ENCODE measurements around the gene MEIS2. TPM values are rescaled to one million over a fixed set of nuclear protein-coding genes. Genes with fewer than 3 reads are reported as not detected.

MEIS2 gene
- total RNA-seq, 1 experiment from 2014 or later, result 80.4 TPM

DNA sequence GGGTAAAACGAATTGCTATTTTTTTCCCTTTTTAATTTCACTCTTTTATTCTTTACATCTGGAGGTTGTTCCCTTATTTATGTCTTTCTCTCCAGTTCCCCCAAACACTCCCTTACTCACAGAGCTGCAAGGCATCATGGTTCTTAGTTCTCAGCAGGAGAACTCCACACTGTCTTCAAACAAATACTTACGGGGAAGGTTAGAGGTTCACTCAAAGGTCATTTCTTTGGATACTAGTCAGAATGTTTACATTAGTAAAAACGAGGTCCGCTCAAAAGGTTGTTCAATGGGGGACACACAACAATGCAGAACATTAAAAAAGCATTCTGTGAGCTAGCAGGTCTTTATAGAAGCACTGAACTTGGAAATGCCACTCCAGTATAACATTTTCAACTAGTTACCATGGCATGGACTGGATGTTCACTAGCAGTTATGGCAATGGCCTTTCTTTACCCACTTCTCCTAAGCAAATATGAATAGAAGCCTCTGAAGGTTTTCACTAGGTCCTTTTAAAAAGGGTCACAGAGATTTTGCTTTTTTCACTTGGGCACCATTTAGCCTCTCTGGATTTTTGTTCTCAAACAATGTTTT lies 201.7 kb downstream of the MEIS2 start:
- in situ Hi-C loops (cut with HindIII; ENCODE audit: low sequenced_read_pairs), result no loop called here
- DNase-seq (ENCODE audit: low spot score), result no peak

DNA sequence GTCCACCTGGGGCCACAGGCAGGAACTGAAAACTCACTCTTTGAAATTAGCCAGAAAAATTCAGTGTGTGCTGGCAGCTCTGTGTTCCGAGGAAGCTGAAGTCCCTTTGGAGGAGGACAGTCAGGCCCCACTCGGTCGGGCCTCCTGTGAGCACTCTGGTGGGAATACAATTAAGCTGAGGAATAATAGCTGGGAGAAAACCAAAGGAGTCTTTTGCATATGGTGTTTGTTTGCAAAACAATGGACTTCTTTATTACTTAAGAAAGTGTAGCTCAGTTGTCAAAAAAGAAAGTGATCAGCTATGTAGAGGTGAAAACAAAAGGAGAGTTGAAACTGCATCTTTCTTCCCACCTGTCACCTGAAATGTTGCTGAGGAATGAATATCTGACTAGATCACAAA lies 202.5 kb downstream of the MEIS2 start:
- no peak for DNase-seq (ENCODE audit: low spot score)
- in situ Hi-C loops (cut with HindIII; ENCODE audit: low sequenced_read_pairs), result no loop called here

DNA sequence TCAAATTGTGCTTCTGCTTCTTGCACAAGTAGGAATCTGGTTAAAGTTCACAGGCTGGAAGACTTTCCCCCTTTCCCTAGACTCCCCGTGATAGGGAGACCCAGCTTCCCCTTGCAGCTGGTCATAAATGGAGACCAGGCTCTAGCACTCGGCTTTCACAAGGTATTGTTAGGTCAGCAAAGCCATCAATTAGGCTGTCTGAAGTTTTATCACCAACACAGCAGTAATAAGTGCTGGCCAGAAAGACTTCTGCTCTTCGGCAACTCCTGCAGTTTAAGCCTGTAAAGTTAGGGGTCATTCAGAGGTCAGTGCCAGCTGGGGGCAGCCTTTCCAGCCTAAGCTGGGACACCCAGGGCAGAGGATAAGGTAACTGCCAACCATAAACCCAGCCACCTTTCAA lies 203.4 kb downstream of the MEIS2 start:
- in situ Hi-C loops (cut with HindIII; ENCODE audit: low sequenced_read_pairs), result no loop called here
- DNase-seq (ENCODE audit: low spot score), result no peak

DNA sequence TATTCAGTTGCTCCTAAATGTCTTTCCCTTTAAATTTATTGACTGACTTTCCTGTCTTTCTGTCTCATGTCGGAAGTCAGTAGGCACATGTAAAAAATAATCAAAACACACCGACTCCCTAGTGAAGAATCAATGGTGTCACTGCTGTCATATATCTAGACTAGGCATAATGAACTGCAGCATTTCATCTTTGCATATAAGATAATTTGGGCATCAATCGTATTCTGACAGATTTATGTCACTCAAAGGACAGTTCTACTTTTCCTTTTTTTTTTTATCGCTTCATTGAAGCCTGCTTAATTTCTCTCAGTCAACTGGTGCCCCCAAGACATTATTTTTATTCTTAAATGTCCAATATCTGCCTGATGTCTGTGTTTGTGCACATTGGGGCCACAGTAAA lies 206.3 kb downstream of the MEIS2 start:
- in situ Hi-C loops (cut with HindIII; ENCODE audit: low sequenced_read_pairs), result no loop called here
- no peak for DNase-seq (ENCODE audit: low spot score)

DNA sequence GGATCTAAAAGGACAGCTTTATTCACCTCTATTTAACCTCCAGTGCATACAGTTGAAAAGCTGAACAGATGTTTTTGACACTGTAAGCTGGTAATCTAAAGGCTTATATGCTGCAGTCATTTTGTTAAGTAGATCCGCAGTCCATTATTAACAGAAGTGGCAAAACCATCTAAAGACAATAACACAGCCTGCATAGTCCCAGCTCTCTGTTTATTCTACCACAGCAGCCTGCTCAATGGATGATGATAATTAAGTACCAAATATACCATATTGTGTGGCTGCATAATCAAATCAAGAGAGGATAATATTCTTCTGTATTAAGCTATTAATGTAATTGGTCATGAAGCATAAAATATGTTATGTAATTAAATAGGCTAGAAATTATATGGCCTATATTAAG lies 207.1 kb downstream of the MEIS2 start:
- no peak for DNase-seq (ENCODE audit: low spot score)
- in situ Hi-C loops (cut with HindIII; ENCODE audit: low sequenced_read_pairs), result no loop called here

DNA sequence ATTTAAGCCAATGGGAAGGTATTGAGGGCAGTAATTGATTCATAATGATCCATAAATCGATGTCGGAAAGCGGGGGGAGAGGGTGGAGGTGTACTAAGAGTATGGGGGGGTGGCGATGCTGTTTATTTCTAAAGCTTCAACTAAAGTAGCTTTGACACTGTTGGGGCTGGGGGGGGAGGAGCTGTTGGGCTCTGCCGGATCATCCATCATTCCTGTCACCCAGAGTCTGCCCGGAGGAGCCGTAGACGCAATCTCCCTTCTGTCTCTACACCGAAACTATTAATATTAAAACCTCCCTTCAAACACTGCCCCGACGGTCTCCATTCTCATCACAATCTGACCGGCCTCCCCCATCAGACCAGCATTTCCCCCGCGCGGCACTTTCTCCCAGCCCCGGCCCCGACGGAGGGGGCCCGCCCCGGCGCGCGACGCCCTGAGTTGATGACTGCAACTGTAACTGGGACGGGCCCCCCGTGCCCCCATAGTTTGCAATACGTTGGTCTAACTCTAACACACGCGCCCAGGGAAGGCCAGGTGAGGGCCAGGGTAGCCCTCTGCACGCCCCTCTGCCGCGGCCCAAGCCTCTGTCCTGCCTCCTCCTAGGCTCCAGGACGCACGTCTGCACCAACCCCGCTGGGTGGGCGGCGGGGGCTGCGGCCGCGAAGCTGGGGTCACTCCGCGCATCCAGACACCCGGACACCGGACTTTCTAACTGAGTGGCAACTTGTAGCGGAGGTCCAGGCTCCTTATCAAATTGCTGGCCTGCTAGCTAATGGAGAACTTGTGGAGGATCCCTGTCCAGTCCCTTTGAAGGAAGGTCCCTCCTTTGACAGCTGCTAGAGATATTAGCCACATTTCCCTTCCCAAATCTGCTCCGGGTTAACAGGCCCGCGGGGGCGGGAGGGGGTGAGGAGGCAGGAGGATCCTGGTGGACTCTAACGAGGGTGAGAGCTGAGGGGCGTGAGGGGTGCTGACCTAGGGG lies 212.0 kb downstream of the MEIS2 start:
- in situ Hi-C loops (cut with HindIII; ENCODE audit: low sequenced_read_pairs), result no loop called here

DNA sequence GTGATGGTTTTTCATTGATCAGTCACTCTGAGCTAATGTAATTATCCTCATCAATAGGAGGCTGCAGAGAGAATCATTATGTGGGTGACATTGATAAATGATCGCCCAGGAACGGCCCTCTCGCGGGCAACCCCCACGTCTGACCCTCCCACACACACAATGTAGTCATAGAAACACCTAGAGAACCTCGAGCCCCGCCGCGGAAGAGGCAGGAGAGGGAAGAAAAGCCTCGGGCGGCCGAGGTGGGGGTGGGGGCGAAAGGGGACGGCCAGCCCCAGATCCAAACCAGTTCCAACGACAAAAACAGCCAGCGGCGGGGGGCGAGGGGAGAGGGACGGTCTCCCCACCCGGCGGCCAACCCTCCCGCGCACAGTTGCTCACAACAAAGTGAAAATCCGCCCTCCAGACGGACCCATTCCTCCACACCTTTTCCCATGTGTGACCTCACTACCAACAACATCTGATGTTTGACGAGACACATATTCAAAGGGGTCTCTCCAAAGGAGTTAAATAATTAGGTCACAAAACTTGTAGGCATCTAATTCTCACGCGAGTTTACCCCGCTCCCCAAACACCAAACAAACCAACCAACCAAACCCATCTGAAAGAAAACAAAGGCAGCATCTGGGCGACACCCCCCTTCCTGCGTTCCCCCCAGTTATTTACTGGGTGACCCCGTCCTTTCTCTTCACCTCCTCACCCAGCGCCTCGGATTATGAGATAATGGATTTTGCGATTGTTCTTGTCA lies 213.0 kb downstream of the MEIS2 start:
- no peak for DNase-seq (ENCODE audit: low spot score)
- in situ Hi-C loops (cut with HindIII; ENCODE audit: low sequenced_read_pairs), result no loop called here

More for the DNA sequence above, 212.0 kb downstream of the MEIS2 start:
- no peak for DNase-seq (ENCODE audit: low spot score)

DNA sequence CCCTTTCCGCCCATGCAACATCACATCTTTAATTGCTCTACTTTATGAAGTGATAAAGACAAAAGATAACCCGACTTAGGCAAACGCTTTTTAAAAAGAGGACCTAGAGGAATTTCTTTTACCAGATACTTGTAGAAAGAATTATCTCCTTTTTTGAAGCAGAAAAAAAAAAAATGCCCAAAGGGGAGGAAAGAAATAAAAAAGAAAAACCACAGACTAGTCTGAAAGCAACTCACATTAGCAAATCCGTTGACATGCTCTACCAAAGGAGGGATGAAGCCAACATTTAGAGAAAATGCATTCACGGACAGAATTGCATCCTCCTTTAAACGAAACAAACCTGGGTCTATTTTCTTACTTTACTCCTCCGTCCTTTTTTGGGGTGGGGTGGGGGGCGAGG lies 213.6 kb downstream of the MEIS2 start:
- in situ Hi-C loops (cut with HindIII; ENCODE audit: low sequenced_read_pairs), result no loop called here

DNA sequence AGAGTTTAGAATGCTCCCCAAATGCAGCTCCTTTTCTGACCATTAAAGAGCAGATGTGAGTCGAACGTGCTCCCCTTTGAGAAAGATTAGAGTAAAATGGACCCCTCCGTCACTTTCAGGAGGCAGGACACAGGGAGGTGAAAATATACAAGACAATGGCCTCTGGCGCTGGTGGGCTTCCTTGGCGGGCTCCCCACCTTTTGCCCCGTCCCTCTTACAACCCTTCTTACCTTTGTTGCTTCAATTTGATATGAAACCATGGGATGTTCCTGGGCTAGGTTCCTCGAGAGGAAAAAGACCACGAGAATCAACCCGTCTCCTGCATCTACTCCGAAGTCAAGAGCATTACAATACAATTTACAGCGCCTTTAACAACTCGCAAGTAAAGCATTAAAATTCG lies 214.2 kb downstream of the MEIS2 start:
- DNase-seq (ENCODE audit: low spot score), result no peak
- in situ Hi-C loops (cut with HindIII; ENCODE audit: low sequenced_read_pairs), result no loop called here

More for the DNA sequence above, 213.6 kb downstream of the MEIS2 start:
- DNase-seq (ENCODE audit: low spot score), result no peak

DNA sequence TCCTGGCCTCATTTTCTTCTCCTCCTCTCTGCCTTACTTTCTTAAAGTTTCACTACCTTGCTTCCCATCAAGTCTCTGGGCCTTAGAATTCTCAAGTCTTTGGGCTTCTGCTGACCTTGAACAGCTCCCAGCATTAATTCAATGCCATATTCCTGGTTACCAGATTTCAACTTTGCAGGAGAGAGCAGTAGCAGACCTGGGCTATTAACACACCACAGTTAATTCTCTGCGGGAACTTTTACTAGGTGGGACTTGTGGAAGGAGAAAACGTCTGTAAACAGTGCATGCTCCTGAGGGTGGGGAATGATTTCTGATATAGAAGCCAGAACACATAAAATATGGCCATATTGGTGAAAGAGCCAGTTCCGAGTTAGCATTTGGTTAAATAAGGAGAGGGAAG lies 214.6 kb downstream of the MEIS2 start:
- no peak for DNase-seq (ENCODE audit: low spot score)
- in situ Hi-C loops (cut with HindIII; ENCODE audit: low sequenced_read_pairs), result no loop called here

DNA sequence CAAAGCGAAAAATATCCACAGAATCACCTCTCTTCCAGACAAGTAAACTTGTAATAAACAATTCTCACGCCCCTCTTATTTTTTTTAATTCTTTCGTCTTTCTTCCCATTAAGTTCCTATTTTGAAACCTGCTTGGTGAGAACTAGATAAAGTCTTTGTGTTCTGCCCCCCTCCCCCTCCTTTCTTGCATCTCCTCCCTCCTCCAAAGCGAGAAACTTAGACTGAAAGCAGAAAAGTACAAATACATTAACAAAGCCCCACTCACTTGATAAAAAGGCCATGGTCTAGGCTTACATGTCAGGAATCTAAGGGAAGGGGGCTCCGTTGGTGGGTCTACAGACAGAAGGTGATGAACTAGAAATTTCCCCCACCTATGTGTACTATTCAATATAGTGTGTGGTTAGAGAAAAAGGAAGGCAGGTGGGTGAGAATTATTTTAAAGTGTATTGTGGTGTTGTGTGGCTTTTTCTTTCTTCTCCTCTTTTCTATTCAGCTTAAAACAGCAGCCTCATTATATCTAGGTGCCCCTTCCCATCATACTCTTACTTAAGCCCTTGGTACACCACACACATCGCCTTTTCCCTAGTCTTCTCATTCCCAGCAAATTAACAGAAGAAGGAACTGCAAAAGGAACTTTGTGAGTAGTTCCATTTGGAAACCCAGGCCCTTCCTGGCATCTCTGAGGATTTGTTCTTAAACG lies 215.3 kb downstream of the MEIS2 start:
- in situ Hi-C loops (cut with HindIII; ENCODE audit: low sequenced_read_pairs), result no loop called here
- DNase-seq (ENCODE audit: low spot score), result no peak

DNA sequence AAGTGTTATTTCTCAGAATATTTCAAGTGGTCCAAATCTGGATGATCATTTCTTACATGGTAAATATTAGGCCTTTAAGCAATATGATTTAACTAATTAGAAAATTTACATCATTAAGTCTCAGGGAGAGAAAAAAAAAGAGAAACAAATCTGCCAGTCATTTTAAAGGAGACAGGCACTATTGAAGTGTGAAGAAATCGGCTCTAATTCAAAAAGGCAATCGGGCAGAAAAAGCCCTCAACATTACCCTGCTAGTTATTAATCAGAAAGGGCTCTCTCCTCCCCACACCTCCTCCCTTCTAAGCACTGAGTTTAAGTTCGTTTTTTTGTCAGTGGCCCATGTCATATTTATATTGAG lies 215.9 kb downstream of the MEIS2 start:
- DNase-seq (ENCODE audit: low spot score), result no peak
- in situ Hi-C loops (cut with HindIII; ENCODE audit: low sequenced_read_pairs), result no loop called here

DNA sequence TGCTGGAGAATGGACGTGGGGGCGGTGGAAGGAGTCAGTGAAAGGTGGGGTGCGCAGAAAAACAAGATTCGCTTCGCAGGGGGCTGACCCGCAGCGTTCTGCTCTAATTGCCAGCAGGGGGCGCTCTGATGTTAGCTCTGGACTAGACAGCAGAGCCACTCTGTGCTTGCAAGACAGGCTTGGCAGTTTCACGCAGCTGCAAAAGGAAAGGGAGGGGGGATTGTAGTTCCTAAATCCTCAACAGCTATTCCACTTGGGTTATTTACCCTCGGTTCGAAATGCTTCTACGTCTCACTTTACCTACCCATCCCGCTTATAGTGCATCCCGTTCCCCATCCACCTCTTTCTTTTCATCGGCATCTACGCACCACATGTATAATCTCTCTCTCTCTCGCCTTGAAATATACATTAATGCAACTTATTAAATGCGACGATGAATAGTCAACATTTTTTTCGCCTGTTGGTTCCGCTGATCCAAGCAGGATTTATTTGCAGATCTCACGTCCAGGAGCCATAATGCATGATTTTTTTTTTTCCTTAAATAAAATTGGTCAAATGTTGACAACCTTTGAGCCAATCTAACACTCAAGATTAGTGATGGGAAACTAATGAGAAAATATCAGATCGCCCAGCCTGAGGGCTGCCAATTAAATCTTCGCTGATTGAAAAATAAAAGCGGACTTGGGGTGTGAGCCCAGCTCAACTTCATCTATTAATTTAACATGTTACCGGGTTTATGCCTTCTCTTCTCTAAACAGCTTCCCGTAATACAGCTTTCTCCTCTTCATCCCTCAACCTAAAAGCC lies 216.4 kb downstream of the MEIS2 start:
- in situ Hi-C loops (cut with HindIII; ENCODE audit: low sequenced_read_pairs), result no loop called here
- DNase-seq (ENCODE audit: low spot score), result peak; percentile 80

DNA sequence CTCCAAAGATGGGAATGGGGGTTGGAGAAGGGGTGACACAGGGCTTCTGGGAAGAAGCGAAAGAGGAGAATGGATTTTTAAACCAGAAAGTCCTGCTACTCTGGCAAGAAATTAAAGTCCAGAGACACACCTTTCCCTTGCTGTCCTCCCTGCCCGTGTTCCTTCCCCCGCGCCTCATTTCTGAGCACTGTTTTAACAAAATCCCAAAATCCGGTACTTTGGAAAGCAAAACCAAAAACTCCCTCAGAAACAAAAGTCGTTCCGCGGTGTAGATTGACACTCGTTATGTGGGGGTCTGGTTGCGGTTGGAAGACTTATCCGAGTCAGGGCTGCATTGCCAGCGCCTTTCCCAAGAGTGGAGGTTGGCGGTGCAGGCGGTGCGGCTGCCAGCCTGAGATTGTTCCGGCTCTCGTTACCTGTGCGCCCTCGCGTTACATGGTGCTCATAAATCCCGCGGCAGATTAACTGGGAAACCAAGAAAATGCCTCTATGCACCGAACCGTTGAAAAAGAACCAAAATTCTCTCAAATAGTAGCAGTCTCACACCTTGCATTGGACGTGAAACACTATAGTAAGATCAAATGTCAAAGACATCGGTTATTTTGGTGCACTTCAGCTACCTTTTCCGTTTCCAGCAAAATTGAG lies 217.7 kb downstream of the MEIS2 start:
- no peak for DNase-seq (ENCODE audit: low spot score)
- in situ Hi-C loops (cut with HindIII; ENCODE audit: low sequenced_read_pairs), result no loop called here

DNA sequence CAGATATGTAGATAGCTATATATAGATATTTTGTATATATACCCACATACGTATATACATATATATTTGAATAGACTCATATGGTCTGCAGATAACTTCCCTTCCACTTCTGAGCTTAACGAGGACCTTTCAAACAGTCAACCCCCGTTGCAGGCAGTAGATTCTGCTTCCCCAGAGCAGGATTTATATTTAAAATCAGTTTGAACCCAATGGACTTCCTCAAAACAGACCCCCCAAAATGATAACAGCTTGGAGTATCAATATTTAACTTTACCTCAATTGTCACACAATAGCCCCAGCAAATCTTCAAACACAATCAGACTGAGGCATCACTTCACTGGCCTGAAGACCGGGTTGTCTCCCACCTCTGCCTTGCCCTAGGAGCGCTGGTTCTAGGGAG lies 218.3 kb downstream of the MEIS2 start:
- in situ Hi-C loops (cut with HindIII; ENCODE audit: low sequenced_read_pairs), result no loop called here

DNA sequence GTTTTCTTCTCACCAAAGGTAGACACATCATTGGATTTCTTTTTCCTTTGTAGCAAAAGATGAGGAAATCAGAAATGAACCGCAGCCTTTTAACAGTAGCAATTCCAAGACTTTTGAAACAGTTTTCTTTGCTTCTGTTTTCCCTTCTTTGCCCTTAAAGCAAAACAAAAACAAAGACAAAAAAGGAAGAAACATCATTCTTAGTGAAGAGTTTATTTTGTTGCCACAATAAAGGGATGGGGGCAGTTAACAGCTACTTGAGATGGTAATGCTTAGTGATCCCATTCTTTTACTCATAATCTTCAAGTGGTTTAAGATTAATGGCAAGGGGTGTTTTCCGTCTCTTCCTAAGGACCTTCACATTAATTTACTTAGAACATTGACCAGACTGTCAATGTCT lies 218.8 kb downstream of the MEIS2 start:
- DNase-seq (ENCODE audit: low spot score), result no peak
- in situ Hi-C loops (cut with HindIII; ENCODE audit: low sequenced_read_pairs), result no loop called here

More for the DNA sequence above, 218.3 kb downstream of the MEIS2 start:
- no peak for DNase-seq (ENCODE audit: low spot score)

DNA sequence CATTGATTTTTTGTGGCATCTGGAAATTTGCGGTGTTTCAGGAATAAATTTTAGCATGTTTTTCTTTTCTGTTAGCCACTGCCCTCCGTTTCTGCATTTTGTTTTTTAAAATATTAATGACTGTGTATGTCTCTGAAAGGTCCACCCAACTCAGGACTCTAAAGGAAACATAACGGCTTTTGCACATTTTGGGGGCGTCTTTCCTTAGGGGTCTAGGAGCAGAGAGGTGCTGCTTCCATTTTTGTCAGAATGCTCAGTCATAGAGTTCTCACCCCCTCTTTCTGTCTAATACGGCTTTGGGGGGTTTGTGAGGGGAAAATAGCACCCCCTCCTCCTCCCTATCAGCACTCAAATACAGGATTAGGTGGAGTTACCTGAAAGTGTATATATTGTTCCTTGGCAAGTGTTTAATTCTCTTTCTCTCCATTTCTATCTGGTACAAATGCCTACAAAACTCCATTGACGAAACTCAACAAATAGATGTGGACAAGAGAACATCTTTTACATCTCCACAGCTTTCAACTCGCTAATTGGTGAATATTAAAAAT lies 219.4 kb downstream of the MEIS2 start:
- no peak for DNase-seq (ENCODE audit: low spot score)
- in situ Hi-C loops (cut with HindIII; ENCODE audit: low sequenced_read_pairs), result no loop called here
